GM12878 (cell line): ENCODE results near the gene STRADB. TPM values are rescaled to one million over a fixed set of nuclear protein-coding genes. Genes with fewer than 3 reads are reported as not detected.

Experiments
- BMI1 ChIP-seq: fragments of 450-650 bp; IDR thresholded peaks from 2 replicates; pipeline ENCODE4 v1.6.1; 2016; ENCODE audit warnings: mild to moderate bottlenecking, moderate library complexity, borderline replicate concordance
- BRCA1 ChIP-seq: IDR thresholded peaks from 2 replicates; pipeline ENCODE4 v1.6.1; 2011; ENCODE audit warnings: low read depth, low read length, improper control_type of control experiment
- CREM ChIP-seq: IDR thresholded peaks from 2 replicates; pipeline ENCODE4 v1.6.1; 2014; ENCODE audit warnings: antibody characterized with exemption, low read depth
- DPF2 ChIP-seq: fragments of 450-650 bp; IDR thresholded peaks from 2 replicates; pipeline ENCODE4 v1.6.1; 2017; ENCODE audit warnings: mild to moderate bottlenecking
- ESRRA ChIP-seq: IDR thresholded peaks from 2 replicates; pipeline ENCODE4 v1.6.1; 2012; ENCODE audit warnings: mild to moderate bottlenecking, low read length, improper control_type of control experiment
- ETV6 ChIP-seq, 2 experiments: fragments of 450-650 bp in 1 of 2; IDR thresholded peaks in 1 of 2; conservative IDR thresholded peaks in 1 of 2; 2 replicates each; pipeline ENCODE4 v1.6.1; 2014; ENCODE audit warnings: antibody characterized with exemption in 1 of 2, borderline replicate concordance in 1 of 2, low read depth in 1 of 2, mild to moderate bottlenecking in 1 of 2, moderate library complexity in 1 of 2
- GABPA ChIP-seq: IDR thresholded peaks from 2 replicates; pipeline ENCODE4 v1.6.1; 2014; ENCODE audit warnings: antibody characterized with exemption, low read depth, mild to moderate bottlenecking, inconsistent platforms
- GATAD2B ChIP-seq: fragments of 450-650 bp; conservative IDR thresholded peaks from 2 replicates; pipeline ENCODE4 v1.6.1; 2017; ENCODE audit warnings: low read depth, mild to moderate bottlenecking, moderate library complexity
- IRF4 ChIP-seq: IDR thresholded peaks from 2 replicates; pipeline ENCODE4 v1.6.1; 2011; ENCODE audit warnings: low read depth, low read length
- JUNB ChIP-seq: IDR thresholded peaks from 2 replicates; pipeline ENCODE4 v1.6.1; 2016; ENCODE audit warnings: antibody characterized with exemption, mild to moderate bottlenecking
- JUND ChIP-seq: IDR thresholded peaks from 2 replicates; pipeline ENCODE4 v1.6.1; 2012; ENCODE audit warnings: low read depth, mild to moderate bottlenecking, low read length, improper control_type of control experiment, moderate library complexity
- KAT2A ChIP-seq: conservative IDR thresholded peaks from 2 replicates; pipeline ENCODE4 v1.6.1; 2011; ENCODE audit warnings: low read depth, low read length; ENCODE audit not compliant: control insufficient read depth
- MEF2A ChIP-seq: IDR thresholded peaks from 2 replicates; pipeline ENCODE4 v1.6.1; 2011; ENCODE audit warnings: low read depth, mild to moderate bottlenecking, low read length, moderate library complexity; ENCODE audit not compliant: insufficient read depth
- MTA3 ChIP-seq: IDR thresholded peaks from 2 replicates; pipeline ENCODE4 v1.6.1; 2012; ENCODE audit warnings: low read length, inconsistent platforms, borderline replicate concordance
- NFYA ChIP-seq: IDR thresholded peaks from 2 replicates; pipeline ENCODE4 v1.6.1; 2011; ENCODE audit warnings: low read depth, mild to moderate bottlenecking, low read length, improper control_type of control experiment, borderline replicate concordance
- NFYB ChIP-seq: IDR thresholded peaks from 2 replicates; pipeline ENCODE4 v1.6.1; 2011; ENCODE audit warnings: low read depth, mild to moderate bottlenecking, low read length, improper control_type of control experiment, moderate library complexity; ENCODE audit not compliant: insufficient read depth
- PAX8 ChIP-seq: fragments of 450-650 bp; IDR thresholded peaks from 2 replicates; pipeline ENCODE4 v1.6.1; 2017; ENCODE audit warnings: mild to moderate bottlenecking, moderate library complexity
- POLR2A ChIP-seq: IDR thresholded peaks from 2 replicates; pipeline ENCODE4 v1.6.1; 2011; ENCODE audit warnings: low read depth, mild to moderate bottlenecking, low read length
- RFX5 ChIP-seq: IDR thresholded peaks from 2 replicates; pipeline ENCODE4 v1.6.1; 2011; ENCODE audit warnings: low read depth, low read length, improper control_type of control experiment
- SMARCA5 ChIP-seq: fragments of 450-650 bp; IDR thresholded peaks from 2 replicates; pipeline ENCODE4 v1.6.1; 2017; ENCODE audit warnings: mild to moderate bottlenecking
- SMC3 ChIP-seq: IDR thresholded peaks from 2 replicates; pipeline ENCODE4 v1.6.1; 2011; ENCODE audit warnings: low read length, improper control_type of control experiment, borderline replicate concordance
- SREBF1 ChIP-seq: IDR thresholded peaks from 2 replicates; pipeline ENCODE4 v1.6.1; 2012; ENCODE audit warnings: mild to moderate bottlenecking, low read length
- SREBF2 ChIP-seq: IDR thresholded peaks from 2 replicates; pipeline ENCODE4 v1.6.1; 2012; ENCODE audit warnings: mild to moderate bottlenecking, low read length
- TCF3 ChIP-seq: IDR thresholded peaks from 2 replicates; pipeline ENCODE4 v1.6.1; 2012; ENCODE audit warnings: low read depth, mild to moderate bottlenecking, low read length, borderline replicate concordance; ENCODE audit not compliant: insufficient read depth
- ZBTB33 ChIP-seq: fragments of 450-650 bp; IDR thresholded peaks from 2 replicates; pipeline ENCODE4 v1.6.1; 2017; ENCODE audit warnings: mild to moderate bottlenecking
- ZNF274 ChIP-seq: IDR thresholded peaks from one replicate; pipeline ENCODE4 v1.8.0; 2011; ENCODE audit not compliant: insufficient read length, insufficient read depth
- polyA plus RNA-seq, 11 experiments: library from polyadenylated mRNA; depleted of rRNA in 4 of 11; unstranded in 6 of 11; stranded (reverse) in 5 of 11; fragments of >200 nt; fragmentation: Nextera tagmentation in 4 of 11; fragmentation: Illumina TruSeq in 1 of 11; extraction: Ambion mirVana in 4 of 11; extraction: Trizol in 1 of 11; gene quantifications; 1 replicate in 1 of 11; 2 replicates in 10 of 11; pipeline versions ENCODE4 v1.2.1 to v1.2.3, GENCODE V29; 2011 to 2016; ENCODE audit warnings: inconsistent platforms in 2 of 11, missing spikeins in 2 of 11, low read depth in 1 of 11
- total RNA-seq, 4 experiments: library from RNA; depleted of rRNA in 3 of 4; stranded (reverse); fragments of >200 nt in 3 of 4; fragmentation: Illumina TruSeq in 1 of 4; extraction: Trizol in 1 of 4; gene quantifications; 2 replicates each; pipeline versions ENCODE4 v1.2.1 to v1.2.3, GENCODE V29; 2013 to 2021
- TF ChIP-seq, protein P1 (sequence below), 3 experiments: IDR thresholded peaks in 2 of 3; conservative IDR thresholded peaks in 1 of 3; 2 replicates each; pipeline ENCODE4 v1.5.1; 2011; ENCODE audit warnings: low read depth in 3 of 3, low read length in 3 of 3, mild to moderate bottlenecking in 3 of 3, control low read depth in 2 of 3, moderate library complexity in 2 of 3, inconsistent platforms in 1 of 3, mixed read lengths in 1 of 3; ENCODE audit not compliant: control insufficient read depth in 2 of 3, insufficient read depth in 1 of 3; ENCODE audit errors: extremely low read depth in 1 of 3
- TF ChIP-seq, protein P2 (sequence below): IDR thresholded peaks from 2 replicates; pipeline ENCODE4 v1.6.1; 2011; ENCODE audit warnings: mild to moderate bottlenecking, low read depth, low read length, moderate library complexity; ENCODE audit not compliant: insufficient replicate concordance

Gene STRADB
- total and polyA plus RNA-seq, 10 of the 15 experiments (the other 5 are each of a cell fraction or from before 2014, with no cell fraction given), result 7.6 to 58.3 (median 32.2) TPM

- TF ChIP-seq BRCA1 (no peak), SREBF1 (no peak), TCF3 (no peak), ESRRA (no peak), GATAD2B (no peak), ZNF274 (no peak), ETV6 (conservative IDR thresholded peaks at IDR 0.05 in 1 of 2, IDR thresholded peaks at IDR 0.05 in 1 of 2; ENCODE audit: borderline replicate concordance in 1 of 2, low read depth in 1 of 2) (no peak), RFX5 (no peak), POLR2A (no peak), PAX8 (no peak), NFYA (no peak), MTA3 (peak; percentile 80; the same call in 1 of the 2 replicates), IRF4 (no peak), SMC3 (no peak), NFYB (no peak), JUND (no peak), CREM (peak; percentile 57; the same call in 1 of the 2 replicates), ZBTB33 (no peak), GABPA (0 out of 2 replicates have a peak, but pooled peaks have one; percentile 14), MEF2A (peak; percentile 98), SREBF2 (no peak), SMARCA5 (no peak), DPF2 (no peak), KAT2A (no peak), BMI1 (no peak), JUNB (peak; percentile 31; the same call in 1 of the 2 replicates)
- TF ChIP-seq, protein P1, sequence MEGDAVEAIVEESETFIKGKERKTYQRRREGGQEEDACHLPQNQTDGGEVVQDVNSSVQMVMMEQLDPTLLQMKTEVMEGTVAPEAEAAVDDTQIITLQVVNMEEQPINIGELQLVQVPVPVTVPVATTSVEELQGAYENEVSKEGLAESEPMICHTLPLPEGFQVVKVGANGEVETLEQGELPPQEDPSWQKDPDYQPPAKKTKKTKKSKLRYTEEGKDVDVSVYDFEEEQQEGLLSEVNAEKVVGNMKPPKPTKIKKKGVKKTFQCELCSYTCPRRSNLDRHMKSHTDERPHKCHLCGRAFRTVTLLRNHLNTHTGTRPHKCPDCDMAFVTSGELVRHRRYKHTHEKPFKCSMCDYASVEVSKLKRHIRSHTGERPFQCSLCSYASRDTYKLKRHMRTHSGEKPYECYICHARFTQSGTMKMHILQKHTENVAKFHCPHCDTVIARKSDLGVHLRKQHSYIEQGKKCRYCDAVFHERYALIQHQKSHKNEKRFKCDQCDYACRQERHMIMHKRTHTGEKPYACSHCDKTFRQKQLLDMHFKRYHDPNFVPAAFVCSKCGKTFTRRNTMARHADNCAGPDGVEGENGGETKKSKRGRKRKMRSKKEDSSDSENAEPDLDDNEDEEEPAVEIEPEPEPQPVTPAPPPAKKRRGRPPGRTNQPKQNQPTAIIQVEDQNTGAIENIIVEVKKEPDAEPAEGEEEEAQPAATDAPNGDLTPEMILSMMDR (IDR thresholded peaks at IDR 0.05 in 2 of 3, conservative IDR thresholded peaks at IDR 0.05 in 1 of 3; ENCODE audit: control insufficient read depth in 2 of 3, extremely low read depth in 1 of 3, insufficient read depth in 1 of 3, low read depth in 3 of 3, low read length in 3 of 3), result no peak
- TF ChIP-seq, protein P2, sequence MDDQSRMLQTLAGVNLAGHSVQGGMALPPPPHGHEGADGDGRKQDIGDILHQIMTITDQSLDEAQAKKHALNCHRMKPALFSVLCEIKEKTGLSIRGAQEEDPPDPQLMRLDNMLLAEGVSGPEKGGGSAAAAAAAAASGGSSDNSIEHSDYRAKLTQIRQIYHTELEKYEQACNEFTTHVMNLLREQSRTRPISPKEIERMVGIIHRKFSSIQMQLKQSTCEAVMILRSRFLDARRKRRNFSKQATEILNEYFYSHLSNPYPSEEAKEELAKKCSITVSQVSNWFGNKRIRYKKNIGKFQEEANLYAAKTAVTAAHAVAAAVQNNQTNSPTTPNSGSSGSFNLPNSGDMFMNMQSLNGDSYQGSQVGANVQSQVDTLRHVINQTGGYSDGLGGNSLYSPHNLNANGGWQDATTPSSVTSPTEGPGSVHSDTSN, result no peak
Measured at GRCh38 chr2:201414099-201415023, 37.2 kb upstream of the STRADB start (continued).
